Measurements from ENCODE around the gene ASTN1. TPM values are rescaled to one million over a fixed set of nuclear protein-coding genes. Genes with fewer than 3 reads are reported as not detected.

The ASTN1 gene
- polyA plus RNA-seq, 3 donors: 0.17 to 0.33 TPM; not detected in 1

DNA sequence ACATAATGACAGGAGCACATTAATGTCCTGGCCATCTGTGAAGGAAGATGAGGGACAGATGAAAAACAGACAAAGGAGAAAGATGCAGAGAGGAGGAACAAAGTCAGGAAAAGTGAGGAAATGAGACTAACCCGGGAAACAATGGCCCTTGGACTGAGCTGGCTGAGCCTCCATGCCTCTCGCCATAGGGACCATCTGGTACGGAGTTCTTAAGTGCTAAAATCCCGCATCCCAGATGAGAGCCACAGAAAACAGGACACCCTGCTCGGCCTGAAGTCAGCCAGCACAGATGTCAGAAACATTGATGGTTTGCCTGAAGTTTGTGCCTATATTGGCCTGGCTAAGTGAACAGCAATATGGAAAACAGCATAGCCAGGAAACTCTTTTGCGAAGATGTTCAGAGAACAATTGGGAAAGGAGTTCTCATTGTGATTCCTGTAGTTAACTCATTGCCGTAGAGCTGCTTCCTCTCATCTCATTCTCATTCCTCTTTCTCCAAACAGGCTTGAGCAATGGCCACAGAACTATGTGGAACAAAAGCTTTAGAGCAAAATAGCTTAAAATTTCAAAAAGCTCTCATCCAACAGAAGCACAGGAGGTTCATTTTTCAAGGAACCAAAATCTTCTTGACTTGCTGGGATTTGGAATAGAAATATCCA, 96.6 kb downstream of the ASTN1 start:
- 70 to 72% (median 70%) methylated on average over 7 of the region's 7 CpGs for WGBS, 3 donors
- H3K27ac ChIP-seq (ENCODE audit: low read depth, low read length): no peak overlapping the region

- WGBS, 3 donors: 52 to 61% (median 61%) methylated on average over 2 of the region's 2 CpGs
- no peak overlapping the region for H3K27ac ChIP-seq (ENCODE audit: low read depth, low read length)
Observed at GRCh38 chr1:177065430-177065829, 99.1 kb downstream of the ASTN1 start.

DNA sequence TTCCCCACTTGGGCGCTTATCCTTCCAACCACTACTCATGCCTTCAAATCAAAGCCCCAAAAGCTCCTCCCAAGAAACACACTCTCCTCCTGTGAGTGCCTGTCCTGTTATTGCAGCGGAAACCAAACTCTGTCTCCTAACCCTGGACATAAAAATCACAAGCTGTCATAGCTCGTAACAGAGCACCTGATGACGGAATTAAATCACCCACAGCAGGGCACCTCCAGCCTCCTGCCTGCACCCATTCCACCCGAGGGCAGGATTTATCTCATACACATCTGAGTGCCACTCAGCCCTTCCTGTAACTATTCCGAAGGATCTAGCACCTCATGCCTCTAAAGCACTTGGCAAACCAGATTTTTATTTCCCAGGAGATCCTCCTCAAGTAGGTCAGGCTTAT, 100.9 kb downstream of the ASTN1 start:
- WGBS, 3 donors: 78 to 87% (median 86%) methylated on average over 6 of the region's 6 CpGs
- no peak overlapping the region for H3K27ac ChIP-seq (ENCODE audit: low read depth, low read length)

GRCh38 chr1:177054542-177054941, 110.0 kb downstream of the ASTN1 start:
- H3K27ac ChIP-seq (ENCODE audit: low read depth, low read length): no peak overlapping the region

- no peak overlapping the region for H3K27ac ChIP-seq (ENCODE audit: low read depth, low read length)
- WGBS, 3 donors: 68 to 92% (median 82%) methylated on average over 3 of the region's 3 CpGs
Observed at GRCh38 chr1:177053648-177054047, 110.9 kb downstream of the ASTN1 start.

DNA sequence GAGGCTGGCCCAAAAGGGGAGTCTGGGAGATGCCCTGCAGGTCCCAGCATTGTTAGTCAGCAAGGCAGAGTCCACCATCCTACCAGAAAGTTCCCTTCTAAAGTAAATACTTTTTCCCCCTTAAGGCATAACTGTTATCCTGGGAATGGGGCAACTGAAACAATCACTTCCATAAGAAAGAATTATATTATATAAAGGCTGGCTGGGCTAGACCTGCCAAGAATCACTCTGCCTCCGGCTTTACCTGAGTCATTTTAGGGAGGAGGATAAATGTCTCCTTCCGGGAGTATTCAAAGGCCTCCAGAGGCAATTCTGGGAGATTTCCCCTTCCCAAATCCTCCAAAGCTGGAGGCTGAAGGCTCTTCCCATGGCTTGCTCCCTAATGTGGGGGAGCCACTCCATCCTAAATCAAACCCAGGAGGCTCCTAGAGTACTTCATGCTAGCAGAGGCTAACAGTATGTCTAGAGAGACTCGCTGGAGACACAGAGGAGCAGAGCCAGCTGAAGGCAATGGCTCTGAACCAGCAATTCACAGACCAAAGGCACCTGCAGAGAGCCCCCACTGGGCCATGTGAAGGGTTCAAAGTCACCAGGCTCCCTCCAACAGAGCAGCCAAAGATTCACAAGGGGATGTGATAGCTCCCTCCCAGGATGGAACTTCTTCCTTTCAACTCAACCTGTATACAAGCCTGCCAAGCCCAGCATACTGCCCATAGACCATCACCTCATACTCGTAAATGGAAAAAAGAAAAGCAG, 116.0 kb downstream of the ASTN1 start:
- WGBS, 3 donors: 65 to 73% (median 73%) methylated on average over 4 of the region's 4 CpGs
- no peak overlapping the region for H3K27ac ChIP-seq (ENCODE audit: low read depth, low read length)

DNA sequence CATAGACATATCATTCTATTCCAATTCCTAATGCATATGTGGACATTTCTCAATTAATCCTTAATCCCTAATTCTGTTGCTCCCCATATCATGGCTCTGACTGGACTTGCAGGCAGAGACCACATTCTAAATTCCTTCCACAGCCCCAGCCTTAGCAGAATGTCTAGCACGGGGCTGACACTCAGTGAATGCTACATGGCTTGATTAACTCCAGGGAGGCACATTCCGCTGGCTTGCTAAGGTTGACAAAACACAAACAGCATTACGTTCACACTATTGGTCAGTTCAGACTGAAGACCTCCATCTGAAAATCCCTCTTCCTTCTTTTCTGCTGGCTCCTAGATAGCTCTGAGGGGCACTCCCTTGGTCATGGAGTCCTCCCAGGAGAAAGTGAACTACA, 119.4 kb downstream of the ASTN1 start:
- H3K27ac ChIP-seq (ENCODE audit: low read depth, low read length): no peak overlapping the region
- WGBS, 3 donors: 71 to 86% (median 85%) methylated on average over 3 of the region's 3 CpGs

GRCh38 chr1:177044390-177044789, 120.1 kb downstream of the ASTN1 start:
- H3K27ac ChIP-seq (ENCODE audit: low read depth, low read length): no peak overlapping the region
- WGBS, 3 donors: 73 to 81% (median 76%) methylated on average over 8 of the region's 8 CpGs

GRCh38 chr1:177043597-177043996, 120.9 kb downstream of the ASTN1 start:
- no peak overlapping the region for H3K27ac ChIP-seq (ENCODE audit: low read depth, low read length)
- 74 to 81% (median 80%) methylated on average over 5 of the region's 5 CpGs for WGBS, 3 donors

DNA sequence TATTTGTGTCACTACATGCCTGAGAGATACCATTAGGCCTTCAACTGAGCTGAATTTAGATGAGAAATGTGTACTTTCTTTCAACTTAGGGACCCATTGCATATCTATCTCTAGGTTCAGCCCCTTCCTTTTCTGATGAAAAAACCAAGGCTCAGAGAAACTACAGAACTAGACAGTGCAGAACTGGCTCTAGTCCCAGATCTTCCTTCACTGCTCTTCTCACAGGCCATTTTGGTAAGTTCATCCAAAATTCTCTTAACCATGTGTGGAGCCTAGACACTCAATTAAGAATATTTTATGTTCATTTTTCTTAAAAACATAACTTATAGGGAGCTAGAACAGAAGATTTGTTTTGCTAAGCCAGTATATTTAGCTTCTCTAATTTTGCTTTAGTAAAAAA, 128.9 kb downstream of the ASTN1 start:
- no peak overlapping the region for H3K27ac ChIP-seq (ENCODE audit: low read depth, low read length)

DNA sequence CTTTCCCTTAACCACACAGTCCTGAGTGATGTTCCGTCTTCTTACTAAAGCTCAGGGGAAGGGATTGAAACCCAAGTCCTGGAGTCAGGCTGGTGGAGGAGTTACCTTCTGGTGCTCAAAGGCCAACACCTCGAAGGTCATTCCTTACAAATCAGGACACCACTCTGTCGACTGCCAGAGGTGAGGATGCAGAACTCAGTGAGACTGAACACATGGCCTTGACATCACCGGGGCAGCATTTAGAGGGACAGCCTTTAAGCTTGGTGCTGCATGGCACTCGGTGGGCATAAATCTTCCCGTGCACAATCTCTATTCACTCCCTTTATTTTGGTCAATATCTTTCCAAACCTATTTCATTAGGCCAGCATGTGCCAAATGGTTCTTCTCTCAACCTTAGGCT, 130.9 kb downstream of the ASTN1 start:
- WGBS, 3 donors: 65 to 81% (median 69%) methylated on average over 6 of the region's 6 CpGs
- no peak overlapping the region for H3K27ac ChIP-seq (ENCODE audit: low read depth, low read length)

DNA sequence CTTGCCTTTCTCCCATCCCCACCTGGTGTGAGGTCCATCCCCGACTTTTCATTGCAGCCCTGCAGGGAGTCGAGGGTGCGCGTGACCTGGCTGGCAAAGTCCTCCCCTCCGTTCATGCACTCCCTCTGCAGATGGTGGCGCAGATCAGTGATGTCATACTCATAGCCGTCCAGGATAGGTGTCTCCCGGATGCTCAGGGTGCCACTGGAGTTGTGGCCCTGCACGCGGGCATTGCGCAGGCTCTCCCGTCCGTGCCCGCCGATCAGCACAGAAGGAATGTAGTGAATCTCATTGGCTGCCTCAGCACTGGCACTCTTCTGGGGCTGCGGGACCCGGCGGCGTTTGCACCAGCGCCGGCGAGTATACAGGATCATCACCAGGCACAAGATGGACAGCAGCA, 132.1 kb downstream of the ASTN1 start:
- no peak overlapping the region for H3K27ac ChIP-seq (ENCODE audit: low read depth, low read length)
- 83 to 91% (median 85%) methylated on average over 22 of the region's 22 CpGs for WGBS, 3 donors

DNA sequence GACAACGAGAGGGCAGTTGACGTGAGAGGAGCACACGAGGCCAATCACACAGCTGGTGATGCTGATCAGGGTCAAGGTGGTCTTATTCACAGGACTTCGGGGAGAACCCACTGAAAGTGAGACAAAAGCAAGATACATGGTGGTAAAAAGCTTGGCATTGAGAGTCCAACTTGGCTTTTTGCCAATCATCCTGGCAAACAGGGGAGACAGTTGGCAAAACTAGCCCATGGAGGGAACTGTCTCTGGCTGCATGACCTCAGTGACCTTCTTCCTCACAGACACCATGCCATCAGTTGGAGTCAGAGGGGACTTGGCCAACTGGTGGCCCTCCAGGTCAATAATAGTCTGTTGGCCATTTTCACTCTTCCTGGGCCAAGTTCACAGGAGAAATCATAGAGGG, 139.9 kb downstream of the ASTN1 start:
- 86 to 91% (median 90%) methylated on average over 4 of the region's 4 CpGs for WGBS, 3 donors

DNA sequence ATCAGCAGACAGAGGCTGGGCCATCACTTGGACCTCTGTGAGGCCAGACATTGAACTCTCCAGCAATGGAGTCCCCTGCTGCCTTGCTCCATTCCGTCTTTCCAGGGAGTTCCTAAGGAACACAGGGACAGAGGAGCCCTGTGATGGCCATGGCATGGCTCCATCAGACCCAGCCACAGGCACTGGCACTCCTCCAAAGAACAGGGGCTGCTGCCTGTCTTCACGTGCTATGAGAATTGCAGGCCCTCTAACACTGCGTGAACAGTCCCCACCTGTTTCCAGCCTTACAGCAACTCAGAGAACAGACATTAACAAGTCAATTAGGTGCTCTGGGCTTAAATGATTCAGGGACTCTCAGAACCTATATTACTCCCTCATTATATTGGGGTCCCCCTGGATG, 140.8 kb downstream of the ASTN1 start:
- no peak overlapping the region for H3K27ac ChIP-seq (ENCODE audit: low read depth, low read length)
- 49 to 82% (median 81%) methylated on average over 3 of the region's 3 CpGs for WGBS, 3 donors

More for the DNA sequence above, 139.9 kb downstream of the ASTN1 start:
- H3K27ac ChIP-seq (ENCODE audit: low read depth, low read length): no peak overlapping the region

DNA sequence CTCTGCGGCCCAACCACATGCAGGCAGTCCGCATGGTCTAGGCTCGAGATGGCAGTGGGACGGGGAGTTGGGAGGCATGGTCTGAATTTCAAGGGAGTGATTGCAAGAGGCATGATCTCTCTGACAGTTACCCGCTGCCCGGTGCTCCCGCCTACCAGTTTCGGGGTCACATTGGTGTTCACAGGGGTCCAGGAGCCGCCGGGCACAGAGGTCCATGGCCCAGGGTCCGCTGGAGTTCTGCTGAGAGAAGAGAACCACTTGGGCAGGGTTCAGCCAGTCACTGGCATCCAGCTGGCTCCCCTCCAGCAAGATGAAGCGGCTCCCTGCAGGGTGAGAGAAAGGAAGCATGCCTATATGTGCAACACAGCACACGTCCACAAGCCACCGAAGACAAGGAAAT, 141.3 kb downstream of the ASTN1 start:
- H3K27ac ChIP-seq (ENCODE audit: low read depth, low read length): no peak overlapping the region
- WGBS, 3 donors: 88 to 91% (median 89%) methylated on average over 14 of the region's 14 CpGs

DNA sequence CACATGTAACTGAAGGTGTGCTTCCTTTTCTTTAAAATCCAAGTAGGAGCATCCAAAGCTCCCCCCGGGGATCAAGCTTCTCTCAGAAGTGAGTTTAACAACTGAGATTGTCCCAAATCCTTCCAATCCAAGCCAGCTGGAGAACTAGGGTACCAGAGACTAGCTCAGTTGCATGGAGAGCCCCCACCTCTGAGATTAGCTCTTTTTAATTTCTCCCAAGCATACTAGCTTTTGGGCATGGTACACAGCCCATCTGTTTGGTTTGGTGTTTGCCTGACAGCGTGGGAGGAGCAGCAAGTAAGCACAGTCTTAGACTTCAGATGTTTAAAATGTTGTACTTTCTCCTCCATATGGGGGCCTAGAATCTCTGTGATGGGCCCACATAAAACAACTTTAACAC, 142.8 kb downstream of the ASTN1 start:
- WGBS, 3 donors: 73 to 86% (median 84%) methylated on average over 2 of the region's 2 CpGs
- H3K27ac ChIP-seq (ENCODE audit: low read depth, low read length): no peak overlapping the region

- WGBS, 3 donors: 42 to 54% (median 54%) methylated on average over 3 of the region's 3 CpGs
- H3K27ac ChIP-seq (ENCODE audit: low read depth, low read length): no peak overlapping the region
Observed at GRCh38 chr1:177020851-177021589, 143.5 kb downstream of the ASTN1 start.

DNA sequence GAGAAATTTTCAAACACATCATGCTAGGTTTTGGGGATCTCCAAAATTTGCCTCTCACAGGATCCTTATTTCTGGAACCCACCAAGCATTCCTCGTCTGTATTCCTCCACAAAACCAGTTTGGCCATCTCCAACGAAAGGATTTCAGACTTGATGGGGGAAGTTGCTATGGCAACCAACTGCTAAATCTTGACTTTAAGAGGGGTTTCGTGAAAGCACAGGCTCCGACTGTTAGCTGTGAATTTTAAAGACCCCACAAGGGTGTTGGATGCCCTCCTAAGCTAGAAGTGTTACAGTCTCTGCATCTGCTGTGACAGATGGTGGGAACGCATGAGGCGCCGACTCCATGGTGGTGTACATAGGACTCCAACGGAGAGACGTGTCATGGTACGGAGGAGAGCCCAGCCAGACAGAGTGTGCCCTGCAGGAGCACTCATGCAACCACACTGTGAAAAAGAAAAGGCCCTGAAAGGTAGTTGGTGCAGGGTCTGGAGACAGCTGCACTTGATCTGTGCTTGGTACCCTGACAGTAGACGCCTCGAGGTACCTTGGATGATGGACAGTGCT, 147.1 kb downstream of the ASTN1 start:
- no peak overlapping the region for H3K27ac ChIP-seq (ENCODE audit: low read depth, low read length)
- WGBS, 3 donors: 85 to 91% (median 87%) methylated on average over 12 of the region's 12 CpGs

- 76 to 84% (median 80%) methylated on average over 3 of the region's 3 CpGs for WGBS, 3 donors
- no peak overlapping the region for H3K27ac ChIP-seq (ENCODE audit: low read depth, low read length)
Observed at GRCh38 chr1:177014325-177014724, 150.2 kb downstream of the ASTN1 start.
